Nephron (organoid): ENCODE results near the gene PGM2.
"Not testable (repeated sequence)": the region's sequence is repeated elsewhere in the genome, so short reads cannot be mapped to it uniquely, and the experiment has no call there.

Experiments
- H3K27ac Mint-ChIP-seq, 3 experiments: 2 replicates each; pipeline ENCODE4 v1.8.0; 2020; ENCODE audit warnings: mixed read lengths in 3 of 3, mild to moderate bottlenecking in 2 of 3, moderate library complexity in 1 of 3
- H3K27me3 Mint-ChIP-seq: 2 replicates; pipeline ENCODE4 v1.8.0; 2021; ENCODE audit warnings: low read depth, mild to moderate bottlenecking, moderate library complexity, mixed read lengths
- H3K36me3 Mint-ChIP-seq: 2 replicates; pipeline ENCODE4 v1.8.0; 2020; ENCODE audit warnings: low read depth, mixed read lengths
- H3K4me1 Mint-ChIP-seq: 2 replicates; pipeline ENCODE4 v1.8.0; 2020; ENCODE audit warnings: mixed read lengths
- H3K4me3 Mint-ChIP-seq, 3 experiments: 2 replicates each; pipeline ENCODE4 v1.8.0; 2020; ENCODE audit warnings: mild to moderate bottlenecking in 3 of 3, mixed read lengths in 3 of 3, moderate library complexity in 2 of 3
- H3K9me3 Mint-ChIP-seq: 2 replicates; pipeline ENCODE4 v1.8.0; 2020; ENCODE audit warnings: mixed read lengths
- CTCF ChIP-seq, 3 experiments: fragments of 200-600 bp; sonication (generic); IDR thresholded peaks; one replicate each; pipeline ENCODE4 v1.5.0; 2021; ENCODE audit warnings: antibody characterized with exemption in 3 of 3; ENCODE audit not compliant: unreplicated experiment in 3 of 3

Gene PGM2

GRCh38 chr4:37826295-37827029 is at the start of gene PGM2:
TSS of gene PGM2 (plus strand) at chr4:37826686. CDS start at chr4:37826733, 47 bp downstream.
- Mint-ChIP-seq H3K36me3 (peaks cover 17% of the 10 kb centered on the region), H3K4me1 (peaks cover 28% of the 10 kb centered on the region), H3K4me3 (peak within 1 kb of the TSS; percentile 86 to 93 (median 91)), H3K27ac (peak within 1 kb of the TSS; percentile 51 to 84 (median 80)), H3K27me3 (no peaks in the 10 kb centered on the region), H3K9me3 (no peaks in the 10 kb centered on the region)
- TF ChIP-seq CTCF (IDR thresholded peaks at IDR 0.05; ENCODE audit: unreplicated experiment in 3 of 3) = peak in 1 of 3 experiments; percentile 24

GRCh38 chr4:37779896-37780295 is 46.6 kb upstream of the PGM2 start:
- H3K27me3 Mint-ChIP-seq = no peaks in the 10 kb centered on the region
- peaks cover 9% of the 10 kb centered on the region for H3K9me3 Mint-ChIP-seq
- H3K36me3 Mint-ChIP-seq = no peaks in the 10 kb centered on the region
- H3K4me1 Mint-ChIP-seq = peaks cover 8% of the 10 kb centered on the region
- H3K27ac Mint-ChIP-seq = peak overlapping the region in 1 of 3 experiments; percentile 34
- no peak overlapping the region for H3K4me3 Mint-ChIP-seq
- no peak for TF ChIP-seq CTCF (IDR thresholded peaks at IDR 0.05; ENCODE audit: unreplicated experiment in 3 of 3)

GRCh38 chr4:37780444-37781130 is 45.9 kb upstream of the PGM2 start:
- H3K36me3 Mint-ChIP-seq = no peaks in the 10 kb centered on the region
- H3K9me3 Mint-ChIP-seq = peaks cover 11% of the 10 kb centered on the region
- H3K27ac Mint-ChIP-seq = peak overlapping the region in 1 of 3 experiments; percentile 34
- TF ChIP-seq CTCF (IDR thresholded peaks at IDR 0.05; ENCODE audit: unreplicated experiment in 3 of 3) = no peak
- no peaks in the 10 kb centered on the region for H3K27me3 Mint-ChIP-seq
- H3K4me3 Mint-ChIP-seq = no peak overlapping the region
- H3K4me1 Mint-ChIP-seq = peaks cover 8% of the 10 kb centered on the region

- peak overlapping the region in 1 of 3 experiments; percentile 34 for H3K27ac Mint-ChIP-seq
- no peak for TF ChIP-seq CTCF (IDR thresholded peaks at IDR 0.05; ENCODE audit: unreplicated experiment in 3 of 3)
- no peaks in the 10 kb centered on the region for H3K27me3 Mint-ChIP-seq
- no peak overlapping the region for H3K4me3 Mint-ChIP-seq
- H3K9me3 Mint-ChIP-seq = peaks cover 11% of the 10 kb centered on the region
- H3K4me1 Mint-ChIP-seq = peaks cover 8% of the 10 kb centered on the region
- no peaks in the 10 kb centered on the region for H3K36me3 Mint-ChIP-seq
These were observed 45.4 kb upstream of the PGM2 start for GRCh38 chr4:37781131-37781455.

GRCh38 chr4:37786267-37786666 is 40.2 kb upstream of the PGM2 start:
- not testable (repeated sequence) for H3K4me3 Mint-ChIP-seq, H3K27ac Mint-ChIP-seq, H3K36me3 Mint-ChIP-seq, H3K27me3 Mint-ChIP-seq
- Mint-ChIP-seq H3K9me3 (peaks cover 31% of the 10 kb centered on the region), H3K4me1 (peaks cover 11% of the 10 kb centered on the region)

- Mint-ChIP-seq H3K36me3 (peaks cover 10% of the 10 kb centered on the region), H3K9me3 (peaks cover 37% of the 10 kb centered on the region), H3K4me1 (peaks cover 11% of the 10 kb centered on the region)
- not testable (repeated sequence) for H3K4me3 Mint-ChIP-seq, H3K27me3 Mint-ChIP-seq, H3K27ac Mint-ChIP-seq
These were observed 38.5 kb upstream of the PGM2 start for GRCh38 chr4:37787883-37788460.
